ENCODE measurements around the gene BTBD9.

- TF ChIP-seq POLR2A (IDR thresholded peaks at IDR 0.05; ENCODE audit: low read length) (no peak), GATA1 (IDR thresholded peaks at IDR 0.05; ENCODE audit: low read depth, low read length) (no peak)
These were observed 459.1 kb downstream of the BTBD9 start for GRCh38 chr6:38180586-38180985.

Data from erythroblast (primary cell).